SK-MEL-5 (cell line): ENCODE measurements around the gene DBP. TPM values are rescaled to one million over a fixed set of nuclear protein-coding genes. Genes with fewer than 3 reads are reported as not detected.

ENCODE experiments used
- DNase-seq: peaks from one replicate; pipeline ENCODE4 v3.0.0-alpha.2; 2016; ENCODE audit warnings: low read depth, low spot score
- in situ Hi-C: cut with HindIII; loops from 2 replicates; pipeline ENCODE4 v1.10.0; 2016; ENCODE audit warnings: low sequenced_read_pairs, high pct_unique_total_duplicates, low pct_unique_long_range_greater_than_20kb
- total RNA-seq: library from RNA; depleted of rRNA; stranded (reverse); fragments of >200 nt; shearing (Covaris generic); gene quantifications from 2 replicates; pipeline ENCODE4 v1.2.3, GENCODE V29; 2014

The DBP gene
- total RNA-seq, 1 experiment from 2014 or later: 19.9 TPM

GRCh38 chr19:48606463-48607358 lies 30.5 kb downstream of the DBP start, which contains the start of gene SPACA4:
Gene SPACA4, plus strand, starts transcription at chr19:48606742. Its CDS starts 237 bp downstream, at chr19:48606979.
- DNase-seq: no peak
- in situ Hi-C loops: no loop called here

DNA sequence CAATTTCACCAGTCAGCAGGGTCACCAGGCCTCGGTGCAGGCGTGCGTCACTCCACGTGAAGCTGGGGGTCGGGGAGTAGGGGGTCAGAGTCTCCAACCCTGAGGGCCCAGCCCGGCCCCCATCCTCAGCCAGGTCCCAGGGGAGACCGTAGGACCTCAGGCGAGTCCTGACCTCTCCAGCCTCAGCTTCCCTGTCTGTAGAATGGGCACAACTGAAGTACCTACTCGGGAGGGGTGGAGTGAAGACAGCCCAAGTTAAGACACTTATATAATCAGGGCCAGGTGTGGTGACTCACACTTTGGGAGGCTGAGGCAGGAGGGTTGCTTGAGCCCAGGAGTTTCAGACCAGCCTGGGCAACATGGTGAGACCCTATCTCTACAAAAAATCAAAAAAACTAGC lies 33.3 kb downstream of the DBP start:
- DNase-seq: no peak
- in situ Hi-C loops: no loop called here

DNA sequence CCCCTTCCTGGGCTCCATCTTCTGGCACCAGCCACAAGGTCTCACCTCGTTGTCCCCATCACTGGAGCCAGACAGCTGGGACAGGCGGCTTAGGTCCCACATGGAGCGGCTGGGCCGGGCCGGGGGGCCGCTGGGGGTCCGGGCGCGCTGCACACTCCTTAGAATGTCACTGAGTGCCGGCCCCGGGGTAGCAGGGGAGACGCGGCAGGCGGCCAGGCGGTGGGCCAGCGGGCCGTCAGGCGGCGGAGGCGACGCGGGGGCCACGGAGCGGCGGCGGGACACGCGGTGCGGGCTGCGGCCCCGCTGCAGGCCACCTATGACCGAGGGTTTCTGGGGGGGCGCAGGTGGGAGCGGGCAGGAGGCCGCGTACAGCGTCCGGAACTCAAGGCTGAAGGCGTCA lies 33.7 kb downstream of the DBP start:
- DNase-seq: no peak
- in situ Hi-C loops: no loop called here

DNA sequence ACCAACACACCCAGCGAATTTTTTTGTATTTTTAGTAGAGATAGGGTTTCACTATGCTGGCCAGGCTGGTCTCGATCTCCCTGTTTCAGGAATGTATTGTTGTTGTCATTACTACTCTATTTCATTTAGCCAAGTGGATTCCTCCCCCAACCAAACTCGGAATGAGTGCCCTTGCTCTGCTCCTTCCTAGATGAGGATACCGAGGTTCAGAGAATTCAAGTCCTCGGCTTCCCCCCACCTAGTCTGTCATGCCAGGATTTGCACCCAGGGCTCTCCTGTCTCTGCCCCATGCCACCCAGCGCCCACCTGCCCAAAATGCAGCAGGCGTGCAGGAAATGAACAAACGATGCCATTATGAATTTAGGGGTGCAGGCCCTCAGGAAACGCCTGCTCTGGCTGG lies 34.2 kb downstream of the DBP start:
- in situ Hi-C loops: no loop called here
- no peak for DNase-seq

- in situ Hi-C loops: no loop called here
- no peak for DNase-seq
Observed at GRCh38 chr19:48600679-48601417, 36.3 kb downstream of the DBP start.

GRCh38 chr19:48598996-48599700 lies 38.0 kb downstream of the DBP start:
- in situ Hi-C loops: no loop called here
- no peak for DNase-seq

DNA sequence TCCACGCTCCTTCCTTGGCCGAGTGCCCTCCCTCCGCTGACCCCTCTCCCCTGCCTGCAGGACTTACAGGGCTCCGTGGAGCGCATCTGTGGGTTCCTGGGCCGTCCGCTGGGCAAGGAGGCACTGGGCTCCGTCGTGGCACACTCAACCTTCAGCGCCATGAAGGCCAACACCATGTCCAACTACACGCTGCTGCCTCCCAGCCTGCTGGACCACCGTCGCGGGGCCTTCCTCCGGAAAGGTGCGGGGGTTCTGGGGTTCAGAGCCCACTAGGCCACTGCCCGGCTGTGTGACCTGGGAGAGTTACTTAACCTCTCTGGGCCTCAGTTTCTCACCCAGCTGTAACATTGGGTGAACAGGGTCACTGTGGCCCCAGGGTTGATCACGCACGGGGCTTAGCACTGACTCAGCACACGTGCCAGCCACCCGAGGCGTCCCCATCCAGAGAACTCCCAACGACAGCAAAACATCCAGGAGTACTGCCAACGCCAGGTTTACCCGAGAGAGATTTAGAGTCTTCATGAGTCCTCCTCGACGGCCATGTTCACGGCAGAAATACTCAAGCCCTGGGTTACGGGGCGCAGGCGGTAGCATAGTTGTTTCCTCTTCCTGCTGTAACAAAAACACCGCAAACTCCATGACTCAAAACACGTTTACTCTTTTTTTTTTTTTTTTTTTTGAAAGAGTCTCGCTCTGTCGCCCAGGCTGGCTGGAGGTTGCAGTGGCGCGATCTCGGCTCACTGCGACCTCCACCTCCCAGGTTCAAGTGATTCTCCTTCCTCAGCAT lies 40.3 kb downstream of the DBP start:
- in situ Hi-C loops: no loop called here

GRCh38 chr19:48596237-48596636 lies 40.9 kb downstream of the DBP start:
- in situ Hi-C loops: no loop called here
- no peak for DNase-seq

More for the DNA sequence above, 40.3 kb downstream of the DBP start:
- DNase-seq: no peak

DNA sequence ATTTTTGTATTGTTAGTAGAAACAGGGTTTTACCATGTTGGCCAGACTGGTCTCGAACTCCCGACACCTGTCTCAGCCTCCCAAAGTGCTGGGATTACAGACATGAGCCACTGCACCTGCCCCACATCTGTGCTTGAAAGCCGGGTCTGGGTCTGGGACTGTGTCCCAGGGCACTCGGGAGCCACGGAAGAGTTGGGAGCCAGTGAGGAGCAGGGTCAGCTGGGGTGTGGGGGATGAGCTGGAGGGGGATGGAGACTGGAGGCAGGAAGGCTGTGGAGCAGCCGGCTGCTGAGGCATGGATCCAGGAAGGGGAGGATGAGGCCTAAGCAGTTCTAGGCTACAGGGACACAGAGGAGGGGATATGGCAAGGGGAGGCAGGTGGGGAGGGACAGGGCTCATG lies 41.3 kb downstream of the DBP start:
- in situ Hi-C loops: no loop called here
- no peak for DNase-seq

- DNase-seq: no peak
- in situ Hi-C loops: no loop called here
Observed at GRCh38 chr19:48595171-48595570, 42.0 kb downstream of the DBP start.

- no peak for DNase-seq
- in situ Hi-C loops: no loop called here
Observed at GRCh38 chr19:48591021-48591420, 46.2 kb downstream of the DBP start.

GRCh38 chr19:48588670-48589401 lies 48.3 kb downstream of the DBP start:
- peak; percentile 86 for DNase-seq
- in situ Hi-C loops: no loop called here

GRCh38 chr19:48587387-48587786 lies 49.8 kb downstream of the DBP start:
- no peak for DNase-seq
- in situ Hi-C loops: no loop called here

GRCh38 chr19:48582168-48582567 lies 55.0 kb downstream of the DBP start:
- in situ Hi-C loops: no loop called here
- DNase-seq: no peak
